OCI-LY7 (cell line): ENCODE data around the gene SERPINA4.

Experiments used
- CTCF ChIP-seq: fragments of 200-600 bp; sonication (generic); conservative IDR thresholded peaks from 2 replicates; pipeline ENCODE4 v1.5.1; 2014; ENCODE audit warnings: mild to moderate bottlenecking, antibody characterized with exemption, low read length, moderate library complexity, mixed read lengths
- EZH2phosphoT487 ChIP-seq: fragments of 200-600 bp; sonication (generic); IDR thresholded peaks from 2 replicates; pipeline ENCODE4 v1.6.1; 2018; ENCODE audit warnings: low read depth, borderline replicate concordance, mild to moderate bottlenecking, mixed run types, antibody characterized with exemption, low read length, moderate library complexity, mixed read lengths

DNA sequence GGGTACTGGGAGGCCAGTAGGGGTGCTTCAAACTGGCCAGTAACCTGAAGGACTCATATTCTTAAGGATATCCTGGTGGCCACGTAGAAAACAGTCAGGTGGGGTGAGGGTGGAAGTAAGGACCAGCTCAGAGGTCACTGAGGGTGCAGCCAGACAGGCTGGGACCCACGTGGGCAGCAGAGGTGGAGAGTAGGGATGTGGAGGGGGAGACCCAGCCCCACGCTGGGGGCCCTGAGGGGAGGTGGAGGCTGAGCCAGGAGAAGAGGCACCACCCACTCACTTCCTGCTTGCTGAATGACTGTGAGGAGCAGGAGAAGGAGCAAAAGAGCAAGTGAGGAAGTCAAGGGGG, 38.4 kb downstream of the SERPINA4 start:
- TF ChIP-seq CTCF = no peak
- no peak for TF ChIP-seq EZH2phosphoT487
